Hematopoietic multipotent progenitor cell treated with erythropoietin and hydrocortisone succinate and interleukin-3 and kit ligand, for 4 days (in vitro differentiated cells): Measurements from ENCODE around the gene CARMIL1.

Source experiments
- DNase-seq: peaks from one replicate; pipeline ENCODE4 v3.0.0-alpha.2; 2015

CARMIL1 gene

DNA sequence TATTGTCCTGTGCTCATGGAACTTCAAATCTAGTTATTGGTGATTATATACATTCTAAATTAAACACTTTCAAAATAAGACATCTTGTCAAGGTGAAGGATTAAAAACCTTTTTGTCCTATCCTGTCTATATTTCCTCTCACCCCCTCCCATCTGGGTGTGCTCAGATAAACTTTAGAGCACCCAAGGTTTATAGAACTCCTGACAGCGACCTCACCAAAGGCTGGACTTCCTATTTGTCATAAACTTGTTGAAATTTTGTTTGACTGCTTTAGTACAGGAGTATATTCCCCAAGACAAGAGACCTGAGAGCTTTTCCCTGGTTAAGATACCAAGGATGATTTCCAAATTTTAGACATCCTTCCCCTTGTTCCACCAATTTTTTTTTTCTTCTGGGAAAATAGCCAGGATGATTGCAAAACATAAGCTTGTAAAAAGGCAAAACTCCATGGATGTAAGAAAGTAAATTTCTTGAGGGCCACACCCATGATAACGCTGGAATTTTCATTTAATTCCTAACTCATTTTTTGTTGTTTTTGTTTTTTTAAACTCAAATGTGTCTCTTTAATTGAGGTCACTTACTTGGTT is 33.0 kb downstream of the CARMIL1 start:
- DNase-seq, result peak; percentile 20

DNA sequence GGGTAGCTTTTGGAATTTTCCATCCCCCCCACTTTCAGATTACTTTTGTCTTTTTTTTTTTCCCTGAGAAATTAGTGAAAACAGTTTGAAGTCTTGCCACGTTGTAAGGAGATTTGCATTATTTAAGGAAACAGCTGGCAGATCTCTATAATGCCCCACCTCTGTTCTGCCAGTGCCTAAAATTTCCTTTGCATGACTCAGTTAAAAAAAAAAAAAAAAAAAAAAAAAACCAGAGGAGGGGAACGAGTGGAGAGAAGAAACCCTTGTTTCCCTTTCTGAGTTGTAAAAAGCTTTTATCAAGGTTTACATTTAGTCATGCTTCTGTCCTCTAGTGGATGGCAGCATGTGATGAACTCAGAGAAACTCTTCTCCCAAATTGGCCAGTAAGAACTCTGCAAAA is 33.5 kb downstream of the CARMIL1 start:
- peak; percentile 78 for DNase-seq

DNA sequence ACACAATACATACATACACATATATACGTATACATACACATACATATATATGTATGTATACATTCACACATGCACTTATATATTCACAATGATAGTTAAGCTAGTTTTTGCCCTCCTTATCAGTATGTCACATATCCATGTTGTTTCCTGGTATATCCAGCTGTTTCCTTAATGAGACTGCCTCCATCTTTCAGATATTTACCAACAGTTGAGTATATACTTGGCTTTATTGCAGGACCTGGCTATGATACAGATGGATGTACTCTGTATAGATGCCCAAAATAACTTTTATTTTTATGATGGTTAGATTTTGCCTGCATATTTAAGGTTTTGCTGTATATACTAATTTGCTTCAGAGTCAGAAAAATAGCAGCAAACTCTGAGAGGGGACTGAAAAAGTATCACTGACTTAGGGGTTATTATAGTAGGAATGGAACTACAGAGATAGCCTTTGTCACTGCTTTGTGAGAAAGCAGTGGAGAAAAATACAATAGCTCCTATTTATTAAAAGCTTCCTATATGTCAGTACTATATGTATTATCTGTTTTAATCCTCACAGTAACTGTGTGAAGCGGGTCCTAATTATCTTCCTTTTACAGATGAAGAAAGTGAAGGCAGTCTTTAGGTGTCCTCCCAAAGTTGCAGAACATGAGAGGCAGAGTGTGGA is 35.5 kb downstream of the CARMIL1 start:
- DNase-seq, result peak; percentile 57

DNA sequence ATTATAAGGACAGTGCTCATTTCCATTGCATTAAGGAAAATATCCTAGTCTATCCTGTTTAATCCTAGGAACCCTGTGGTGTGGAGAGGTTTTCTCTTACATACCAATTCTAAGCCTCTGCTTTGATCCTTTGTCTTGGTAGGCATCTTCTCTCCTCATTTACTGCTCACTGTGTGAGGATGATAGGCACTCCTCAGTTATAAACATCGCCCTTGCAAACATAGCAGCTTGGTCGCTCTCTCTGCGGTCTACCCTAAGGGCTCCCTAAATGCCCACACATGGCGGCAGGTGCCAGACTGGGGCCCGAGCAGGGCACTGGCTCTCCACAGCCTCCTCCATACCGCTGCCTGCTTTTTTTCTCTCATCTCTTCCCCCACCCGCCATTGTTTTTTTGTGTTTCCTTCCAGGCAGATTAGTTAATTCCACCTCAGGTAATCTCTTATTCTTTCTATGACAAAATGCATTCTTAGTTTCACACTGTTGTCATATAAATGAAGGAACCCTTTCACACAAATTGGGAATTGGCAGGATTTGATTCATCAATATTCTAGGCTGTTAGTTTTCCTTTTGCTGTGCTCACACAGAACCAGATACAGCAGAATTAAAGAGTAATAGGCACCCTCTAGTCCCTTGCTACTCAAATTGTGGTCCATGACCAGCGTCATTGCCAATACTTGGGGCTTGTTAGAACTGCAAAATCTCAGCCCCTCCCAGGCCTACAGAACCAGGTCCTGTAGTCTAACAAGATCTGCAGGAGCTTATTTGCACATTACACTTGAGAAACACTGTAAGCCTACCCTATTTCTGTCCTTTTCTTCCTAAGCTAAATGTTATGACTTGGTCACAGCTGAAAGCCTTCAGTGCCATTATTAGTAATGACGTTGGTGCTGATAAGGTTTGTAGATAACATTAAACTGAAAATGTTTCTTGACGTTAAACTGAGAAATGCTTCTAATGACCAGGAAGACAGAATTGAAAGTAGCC is 36.3 kb downstream of the CARMIL1 start:
- DNase-seq, result no peak

DNA sequence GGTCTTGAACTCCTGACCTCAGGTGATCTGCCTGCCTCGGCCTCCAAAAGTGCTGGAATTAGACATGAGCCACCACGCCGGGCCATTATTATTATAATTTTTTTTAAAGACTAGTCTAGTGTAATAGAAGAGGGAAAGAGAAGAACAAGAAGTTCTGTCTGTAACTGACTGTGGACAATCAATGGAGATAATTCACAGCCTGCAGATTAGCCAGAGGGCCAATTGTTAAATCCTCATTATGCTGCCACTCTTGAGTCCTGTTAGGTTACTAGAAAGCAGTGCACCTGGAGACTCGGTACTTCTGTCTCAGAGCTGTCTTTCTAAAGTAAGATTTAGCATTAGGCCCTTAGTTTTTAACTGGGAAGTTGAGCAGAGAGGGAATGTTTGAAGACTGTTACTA is 37.5 kb downstream of the CARMIL1 start:
- no peak for DNase-seq

DNA sequence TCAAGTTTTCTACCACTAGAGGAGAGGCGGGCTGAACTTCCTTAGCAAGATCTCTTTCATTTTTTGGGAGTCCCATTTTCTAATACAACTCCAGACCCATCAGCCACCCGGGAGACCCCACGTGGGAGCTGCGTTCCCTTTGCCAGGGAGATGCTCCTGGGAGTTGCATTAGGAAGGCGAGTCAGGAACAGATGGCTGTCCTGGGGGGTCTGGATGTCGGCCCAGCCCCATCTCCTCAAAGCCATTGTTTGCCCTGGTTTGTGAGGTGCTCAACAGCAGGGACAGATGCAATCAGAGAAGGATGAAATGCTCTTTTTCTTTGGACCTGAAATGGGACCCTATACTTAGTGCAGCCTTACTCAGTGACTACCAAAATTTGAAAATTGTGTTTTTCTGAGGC is 39.4 kb downstream of the CARMIL1 start:
- no peak for DNase-seq

DNA sequence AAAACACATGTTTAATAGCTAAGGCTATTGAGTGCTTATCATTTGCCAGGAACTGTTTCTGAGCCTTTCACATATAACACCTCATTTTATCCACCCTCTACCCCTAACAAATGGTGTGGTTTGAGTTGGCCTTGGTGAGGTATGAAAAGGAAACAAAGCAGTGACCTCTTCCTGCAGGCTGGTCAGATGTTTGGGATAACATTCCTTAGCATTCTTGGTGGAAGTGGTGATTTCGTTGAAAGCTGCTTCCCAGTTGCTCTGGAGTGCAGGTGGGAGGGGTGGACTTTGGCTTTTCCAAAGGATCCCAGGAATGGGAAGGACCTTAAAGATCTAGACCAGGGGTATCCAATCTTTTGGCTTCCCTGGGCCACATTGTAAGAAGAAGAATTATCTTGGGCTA is 41.3 kb downstream of the CARMIL1 start:
- no peak for DNase-seq

DNA sequence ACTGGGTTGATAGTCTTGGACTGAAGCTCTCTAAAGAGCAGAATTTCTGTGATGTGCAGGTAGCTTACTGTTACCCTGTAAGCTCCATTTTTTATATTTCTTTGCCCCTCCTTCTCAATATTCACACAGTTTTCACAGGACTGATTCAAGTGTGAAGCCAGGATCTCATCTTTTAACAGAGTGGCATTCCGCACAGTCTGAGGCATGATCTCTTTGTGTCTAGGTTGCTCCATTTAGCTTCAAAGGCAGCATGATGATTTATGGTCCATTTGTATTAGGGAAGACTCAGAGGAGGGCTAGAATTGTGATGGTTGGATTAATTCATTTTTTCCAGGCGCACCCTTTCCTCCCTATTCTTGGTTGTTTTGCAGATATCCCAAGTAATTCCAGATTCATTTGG is 43.5 kb downstream of the CARMIL1 start:
- no peak for DNase-seq

DNA sequence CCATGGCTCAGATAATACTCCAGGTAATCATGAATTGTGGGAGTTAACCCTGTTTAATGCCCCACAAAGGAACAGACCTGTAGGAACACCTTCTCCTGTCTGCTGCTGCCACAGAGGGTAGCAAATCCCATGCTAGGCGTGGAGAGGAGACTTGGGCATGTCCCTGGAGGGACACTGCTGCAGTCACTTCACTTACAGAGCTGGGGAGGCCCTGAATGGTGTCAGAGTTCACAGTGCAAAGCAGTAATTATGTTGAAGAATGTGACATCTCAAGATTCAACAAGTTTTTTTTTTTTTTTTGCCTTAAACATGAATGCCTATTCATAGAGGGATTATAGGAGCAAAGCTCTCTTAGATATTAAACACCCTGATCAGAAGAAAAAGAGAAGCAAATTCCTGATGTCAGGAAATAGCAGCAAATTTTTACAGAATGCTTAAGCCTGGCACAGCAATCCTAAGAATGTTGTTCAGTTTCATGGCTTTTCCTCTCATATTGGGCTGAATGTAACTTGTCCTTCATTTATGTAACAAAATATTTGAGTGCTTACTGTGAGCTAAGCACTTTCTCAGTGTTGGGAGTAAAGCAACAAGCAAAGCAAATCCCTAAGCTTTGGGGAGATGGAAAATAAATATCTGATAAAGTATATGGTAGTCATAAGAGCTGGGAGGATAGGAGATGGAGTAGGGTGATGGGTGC is 45.0 kb downstream of the CARMIL1 start:
- DNase-seq, result no peak

DNA sequence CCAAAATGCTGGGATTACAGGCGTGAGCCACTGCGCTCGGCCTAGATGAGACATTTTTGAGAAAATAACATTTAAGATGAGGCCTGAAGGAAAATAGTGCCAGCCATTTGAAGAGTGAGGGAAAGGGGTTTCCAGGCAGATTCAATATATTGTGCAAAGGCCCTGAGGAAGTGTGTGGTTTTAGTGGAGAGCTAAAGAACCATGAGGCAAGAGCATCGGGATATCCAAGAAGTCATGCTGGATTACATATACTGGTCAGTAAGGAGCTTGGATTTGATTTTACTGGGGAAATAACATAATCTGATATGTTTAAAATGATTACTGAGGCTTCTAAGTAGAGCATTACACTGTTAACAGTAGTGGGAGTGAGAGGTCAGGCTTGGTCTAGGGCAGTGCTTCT is 47.0 kb downstream of the CARMIL1 start:
- DNase-seq, result no peak

DNA sequence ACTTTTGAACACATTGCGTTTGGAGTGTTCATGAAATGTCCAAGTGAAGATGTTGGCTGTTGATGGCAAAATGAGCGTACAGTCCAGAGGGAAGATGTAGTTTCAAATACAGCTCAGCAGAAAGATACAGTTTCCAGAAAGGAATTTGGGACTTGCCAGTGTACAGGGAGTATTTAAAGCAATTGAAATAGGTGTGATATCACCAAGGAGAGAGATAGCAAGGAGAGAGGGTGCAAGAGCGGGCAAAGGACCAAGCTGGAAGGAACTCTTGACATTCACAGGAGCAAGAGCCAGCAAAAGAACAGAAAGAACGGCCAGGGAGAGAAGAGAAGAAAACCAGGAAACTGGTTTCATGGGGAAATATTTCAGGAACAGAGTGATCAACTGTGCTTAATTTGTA is 47.8 kb downstream of the CARMIL1 start:
- no peak for DNase-seq

DNA sequence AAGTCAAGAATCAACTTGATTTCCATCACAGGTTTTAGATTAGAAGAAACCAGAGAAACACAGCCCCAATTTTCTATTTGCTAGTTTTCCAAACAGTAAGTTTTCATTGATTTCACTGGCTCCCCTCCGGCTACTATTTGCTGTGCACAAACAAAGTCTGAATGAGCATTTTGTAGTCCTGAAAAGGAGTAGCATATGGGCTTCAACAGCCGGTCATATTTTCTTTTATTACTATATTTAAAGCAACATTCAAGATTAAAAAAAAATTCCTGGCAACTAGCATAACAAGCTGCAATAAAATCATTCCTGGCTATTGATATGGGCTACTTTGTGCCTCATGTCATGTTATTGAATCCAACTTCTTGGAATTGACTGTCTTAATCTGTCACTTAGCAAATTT is 48.3 kb downstream of the CARMIL1 start:
- no peak for DNase-seq

DNA sequence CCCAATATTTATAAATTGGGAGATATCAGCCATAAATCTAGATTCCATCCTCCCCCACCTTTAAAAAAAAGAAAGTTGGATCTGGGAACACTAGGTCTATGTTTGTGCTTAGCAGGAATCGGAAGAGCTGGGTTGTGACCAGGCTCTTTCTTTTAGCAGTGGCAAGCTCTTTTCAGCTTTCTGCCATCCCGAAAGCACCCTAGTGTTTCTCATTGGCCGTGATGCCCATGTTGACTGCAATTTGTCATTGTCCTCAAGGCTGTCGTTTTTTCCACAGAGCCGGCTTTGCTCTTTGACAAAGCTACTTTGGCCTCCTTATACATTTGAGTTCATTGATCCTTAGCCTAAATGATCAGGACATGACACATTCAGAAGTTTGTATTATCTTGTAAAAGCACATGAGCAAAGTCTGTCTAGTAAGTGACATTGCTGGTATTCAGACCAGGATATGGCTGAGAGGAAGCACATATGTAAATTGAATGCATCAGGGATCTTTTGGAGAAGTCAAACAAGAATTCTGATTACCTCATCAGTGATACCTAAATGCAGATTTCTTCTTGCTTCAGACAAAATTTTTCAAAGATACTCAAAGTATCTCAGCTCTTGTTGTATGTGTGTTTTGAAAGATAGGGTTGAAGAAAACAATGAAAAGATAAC is 50.1 kb downstream of the CARMIL1 start:
- no peak for DNase-seq

DNA sequence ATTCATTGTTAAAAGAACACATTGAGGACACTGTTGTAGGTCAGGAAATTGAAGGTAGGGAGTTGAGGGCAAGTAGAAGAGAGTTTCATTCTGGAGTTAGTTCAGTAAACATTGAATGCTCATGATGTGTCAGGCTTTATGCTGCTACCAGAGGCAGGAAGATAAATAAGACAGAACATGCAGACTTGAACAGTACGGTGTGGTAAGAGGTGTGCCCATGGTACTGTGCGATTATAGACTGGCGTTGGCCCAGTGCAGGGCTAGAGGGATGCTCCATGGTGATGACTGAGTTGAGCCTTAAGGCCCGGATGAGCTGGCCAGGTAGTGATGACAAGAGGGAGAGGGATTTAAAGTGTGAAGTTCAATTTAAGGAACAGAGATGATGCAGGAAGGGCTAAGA is 50.8 kb downstream of the CARMIL1 start:
- no peak for DNase-seq

DNA sequence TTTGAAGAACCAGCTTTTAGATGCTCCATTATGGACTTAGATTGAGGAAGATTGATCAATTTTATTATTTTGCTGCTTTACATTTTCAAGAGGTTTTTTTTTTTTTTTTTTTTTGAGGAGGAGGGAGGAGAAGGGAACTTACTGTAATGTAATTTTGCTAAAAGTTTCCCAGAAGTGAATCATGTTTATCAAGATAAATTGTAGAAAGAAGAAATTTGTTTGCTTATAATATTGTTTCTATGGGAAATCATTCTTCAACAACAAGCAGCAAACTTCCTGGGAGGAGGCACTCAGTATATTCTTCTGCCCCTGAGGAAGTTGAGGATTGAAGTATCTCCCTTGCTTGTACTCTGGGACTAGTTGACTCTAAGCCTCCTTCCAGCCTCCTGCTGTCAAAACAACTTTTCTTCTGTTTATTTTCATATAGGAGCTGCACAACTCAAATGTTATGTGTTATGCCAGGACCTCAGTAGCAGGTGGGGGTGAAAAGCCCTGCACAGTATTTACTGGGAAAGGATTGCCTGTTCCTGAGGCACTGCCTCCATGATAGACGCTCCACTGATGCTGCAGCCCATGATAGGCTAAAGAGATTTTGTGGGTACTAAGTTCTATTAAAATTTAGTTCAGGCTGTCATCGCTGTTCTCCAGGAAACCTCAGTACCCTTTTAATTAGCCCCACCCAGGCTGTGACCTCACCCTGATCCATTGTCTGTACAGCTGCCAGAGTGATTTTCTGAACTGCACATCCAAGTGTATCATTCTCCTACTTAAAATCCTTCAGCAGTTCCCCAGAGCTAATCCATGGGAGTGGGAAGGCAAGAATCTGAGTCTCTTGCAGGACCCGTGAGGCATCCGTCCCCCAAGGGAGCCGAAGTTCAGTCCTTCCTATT is 51.9 kb downstream of the CARMIL1 start:
- DNase-seq, result no peak

DNA sequence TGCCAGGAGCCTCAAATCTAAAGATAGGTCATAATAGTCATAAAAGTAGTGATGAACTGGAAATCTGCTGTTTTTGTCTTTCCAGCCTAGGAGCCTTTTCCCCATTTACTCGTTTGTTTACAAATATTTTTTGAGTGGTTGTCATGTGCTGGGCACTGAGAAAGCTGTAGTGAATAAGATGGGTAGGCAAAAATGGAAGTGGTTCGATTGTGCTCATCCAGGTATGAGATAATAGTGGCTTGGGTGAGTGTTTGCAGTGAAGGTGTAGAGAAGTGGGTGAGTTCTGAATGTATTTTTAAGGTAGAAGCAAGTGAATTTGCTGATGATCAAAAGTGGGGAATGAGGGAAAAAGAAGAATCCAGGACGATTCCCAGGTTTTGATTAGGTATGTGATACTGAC is 53.0 kb downstream of the CARMIL1 start:
- DNase-seq, result no peak

DNA sequence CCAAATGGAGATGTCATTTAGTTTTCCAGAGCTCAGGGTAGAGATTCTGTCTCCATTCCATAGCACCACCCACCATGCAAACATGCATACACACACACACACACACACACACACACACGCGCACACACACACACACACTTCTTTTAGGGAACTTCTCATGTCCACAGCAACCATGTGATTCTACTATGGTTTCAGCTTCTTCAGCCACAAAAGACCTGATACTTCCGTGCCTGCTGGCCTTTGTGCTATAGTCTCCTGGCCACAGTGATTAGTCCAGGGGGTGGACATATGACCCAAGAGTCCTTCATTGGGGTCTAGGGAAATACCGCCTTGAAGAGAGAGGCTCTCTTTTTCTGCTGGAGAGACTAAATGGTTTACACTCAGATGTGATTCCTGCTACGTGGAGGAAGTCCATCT is 53.5 kb downstream of the CARMIL1 start:
- peak; percentile 61 for DNase-seq

DNA sequence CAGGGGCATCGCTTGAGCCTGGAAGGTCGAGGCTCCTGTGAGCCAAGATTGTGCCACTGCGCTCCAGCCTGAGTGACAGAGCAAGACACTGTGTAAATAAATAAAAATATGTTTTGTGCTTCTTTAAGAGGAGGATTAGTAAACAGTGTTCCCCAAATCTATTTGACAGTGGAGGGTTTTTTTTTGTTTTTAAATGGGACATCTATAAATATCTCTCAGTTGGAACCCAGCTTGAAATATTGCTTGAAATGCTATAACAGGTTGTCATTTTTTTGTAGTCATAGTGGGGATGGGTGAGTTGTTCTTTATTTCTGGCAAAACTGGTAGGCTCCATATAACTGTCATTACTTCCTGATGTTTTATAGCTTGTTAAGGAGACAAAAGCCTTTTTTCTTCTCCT is 54.3 kb downstream of the CARMIL1 start:
- no peak for DNase-seq

DNA sequence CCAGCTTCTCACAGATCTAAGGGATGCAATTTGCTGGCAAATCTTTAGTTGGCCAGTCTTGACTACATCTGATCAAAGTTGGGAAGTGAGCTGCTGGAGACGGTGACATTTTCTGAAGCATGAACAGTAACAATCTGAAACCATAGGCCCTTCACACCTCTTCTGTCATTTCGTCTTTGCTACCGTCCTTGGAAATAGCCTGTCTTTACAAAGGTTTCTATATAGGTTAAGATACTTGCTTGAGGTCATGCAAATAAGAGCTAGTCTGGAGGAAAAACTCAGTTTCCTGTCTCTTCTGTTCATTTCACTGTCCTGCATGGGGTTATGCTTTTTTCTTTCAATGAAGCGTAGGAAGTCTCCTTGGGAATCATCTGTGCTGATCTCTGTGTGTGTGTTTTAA is 55.6 kb downstream of the CARMIL1 start:
- no peak for DNase-seq

DNA sequence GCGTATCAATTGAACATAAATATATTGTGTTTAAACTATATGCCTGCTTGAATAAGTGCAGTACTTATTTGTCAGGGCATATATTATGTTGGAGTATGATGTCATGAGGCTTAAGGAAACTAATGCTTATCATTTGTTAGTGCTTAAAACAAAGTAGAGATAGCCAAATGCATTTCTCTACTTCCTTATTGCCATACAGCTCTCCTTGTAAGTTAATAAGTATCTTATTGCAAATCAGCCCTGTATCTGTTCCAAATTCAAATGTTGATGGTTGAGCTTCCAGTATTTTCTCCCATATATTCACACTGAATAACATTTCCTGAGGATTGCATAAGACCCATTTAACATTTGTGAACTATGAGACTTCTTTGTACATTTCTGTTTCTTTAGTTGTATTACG is 57.8 kb downstream of the CARMIL1 start:
- DNase-seq, result peak; percentile 29

DNA sequence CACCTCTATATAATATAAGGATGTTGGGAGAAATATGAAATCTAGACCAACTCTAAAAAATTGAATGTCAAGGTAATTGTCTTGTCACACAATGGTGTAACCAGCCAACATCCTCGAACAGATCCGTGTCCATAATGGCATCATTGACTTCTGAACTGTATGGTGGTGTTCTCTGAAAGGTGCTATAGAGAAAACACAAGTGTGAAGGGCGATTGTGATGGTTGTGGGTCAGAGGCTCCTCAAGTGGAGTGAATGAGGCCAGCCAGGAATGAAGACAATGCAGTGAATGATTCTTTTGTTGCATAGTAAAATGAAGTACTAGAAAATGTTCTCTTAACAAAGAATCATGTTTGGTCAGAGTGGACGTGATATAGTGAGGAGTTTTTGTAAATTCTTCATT is 58.3 kb downstream of the CARMIL1 start:
- no peak for DNase-seq
